ENCODE results near the gene CENPE. TPM values are rescaled to one million over a fixed set of nuclear protein-coding genes. Genes with fewer than 3 reads are reported as not detected.

The CENPE gene
- total RNA-seq, 1 donor from 2014 or later = 2.9 TPM

GRCh38 chr4:103126126-103126525, 72.0 kb downstream of the CENPE start:
- no peak for DNase-seq (ENCODE audit: low read depth)

GRCh38 chr4:103123114-103123513, 75.0 kb downstream of the CENPE start:
- no peak for DNase-seq (ENCODE audit: low read depth)

- no peak for DNase-seq (ENCODE audit: low read depth)
Observed at GRCh38 chr4:103118166-103118565, 80.0 kb downstream of the CENPE start.

- DNase-seq (ENCODE audit: low read depth) = no peak
Observed at GRCh38 chr4:103111598-103111997, 86.5 kb downstream of the CENPE start.

GRCh38 chr4:103108542-103108941, 89.6 kb downstream of the CENPE start:
- no peak for DNase-seq (ENCODE audit: low read depth)

GRCh38 chr4:103105558-103106356, 92.4 kb downstream of the CENPE start:
- no peak for DNase-seq (ENCODE audit: low read depth)

GRCh38 chr4:103104886-103105285, 93.3 kb downstream of the CENPE start:
- no peak for DNase-seq (ENCODE audit: low read depth)

- no peak for DNase-seq (ENCODE audit: low read depth)
Observed at GRCh38 chr4:103100691-103101090, 97.5 kb downstream of the CENPE start.

- peak; percentile 94 for DNase-seq (ENCODE audit: low read depth)
Observed at GRCh38 chr4:103099691-103100392, 98.3 kb downstream of the CENPE start, which contains the start of gene BDH2. Gene BDH2 (minus strand): TSS chr4:103099834. CDS start chr4:103096254, 3,580 bp downstream.

GRCh38 chr4:103098756-103099440, 99.2 kb downstream of the CENPE start:
- DNase-seq (ENCODE audit: low read depth) = peak; percentile 17

GRCh38 chr4:103098341-103098740, 99.8 kb downstream of the CENPE start:
- DNase-seq (ENCODE audit: low read depth) = peak; percentile 81

- DNase-seq (ENCODE audit: low read depth) = no peak
Observed at GRCh38 chr4:103097112-103097511, 101.0 kb downstream of the CENPE start.

- DNase-seq (ENCODE audit: low read depth) = no peak
Observed at GRCh38 chr4:103095080-103095479, 103.1 kb downstream of the CENPE start.

- DNase-seq (ENCODE audit: low read depth) = no peak
Observed at GRCh38 chr4:103092245-103092644, 105.9 kb downstream of the CENPE start.

GRCh38 chr4:103091601-103092223, 106.4 kb downstream of the CENPE start:
- peak; percentile 56 for DNase-seq (ENCODE audit: low read depth)

- no peak for DNase-seq (ENCODE audit: low read depth)
Observed at GRCh38 chr4:103089481-103089880, 108.7 kb downstream of the CENPE start.

GRCh38 chr4:103086551-103086950, 111.6 kb downstream of the CENPE start:
- no peak for DNase-seq (ENCODE audit: low read depth)

- DNase-seq (ENCODE audit: low read depth) = no peak
Observed at GRCh38 chr4:103085555-103086196, 112.5 kb downstream of the CENPE start.

GRCh38 chr4:103079621-103080020, 118.5 kb downstream of the CENPE start:
- no peak for DNase-seq (ENCODE audit: low read depth)

- DNase-seq (ENCODE audit: low read depth) = no peak
Observed at GRCh38 chr4:103076747-103077347, 121.3 kb downstream of the CENPE start, which contains the start of gene SLC9B2. Gene SLC9B2 (minus strand): TSS chr4:103076761. CDS start chr4:103067550, 9,211 bp downstream.

All from myocyte (in vitro differentiated cells).